ENCODE measurements around the gene TAB2. TPM values are rescaled to one million over a fixed set of nuclear protein-coding genes. Genes with fewer than 3 reads are reported as not detected.

The TAB2 gene
- polyA plus RNA-seq, 1 donor from 2014 or later, result 8.1 TPM

GRCh38 chr6:149421132-149421531 is 103.6 kb downstream of the TAB2 start:
- H3K27me3 Mint-ChIP-seq, result no peaks in the 10 kb centered on the region
- no peak overlapping the region for H3K4me3 Mint-ChIP-seq
- no peak overlapping the region for H3K27ac Mint-ChIP-seq
- no peaks in the 10 kb centered on the region for H3K9me3 Mint-ChIP-seq
- peaks cover 2 to 6% (median 3%) of the 10 kb centered on the region in 3 donors for H3K4me1 Mint-ChIP-seq
- H3K36me3 Mint-ChIP-seq, result no peaks in the 10 kb centered on the region

- Mint-ChIP-seq H3K36me3 (no peaks in the 10 kb centered on the region), H3K4me1 (peaks cover 2 to 6% (median 3%) of the 10 kb centered on the region in 3 donors), H3K9me3 (no peaks in the 10 kb centered on the region), H3K27ac (no peak overlapping the region), H3K27me3 (peaks cover 2% of the 10 kb centered on the region), H3K4me3 (no peak overlapping the region)
Measured at GRCh38 chr6:149422581-149422980, 105.1 kb downstream of the TAB2 start.

GRCh38 chr6:149423964-149424440 is 106.5 kb downstream of the TAB2 start:
- H3K9me3 Mint-ChIP-seq, result no peaks in the 10 kb centered on the region
- H3K4me3 Mint-ChIP-seq, result no peak overlapping the region
- H3K27me3 Mint-ChIP-seq, result peaks cover 2% of the 10 kb centered on the region
- H3K4me1 Mint-ChIP-seq, result peaks cover 2 to 6% (median 3%) of the 10 kb centered on the region in 3 donors
- no peaks in the 10 kb centered on the region for H3K36me3 Mint-ChIP-seq
- no peak overlapping the region for H3K27ac Mint-ChIP-seq

GRCh38 chr6:149425224-149425623 is 107.7 kb downstream of the TAB2 start:
- Mint-ChIP-seq H3K27me3 (peaks cover 2% of the 10 kb centered on the region), H3K9me3 (no peaks in the 10 kb centered on the region), H3K4me3 (no peak overlapping the region), H3K36me3 (no peaks in the 10 kb centered on the region), H3K4me1 (peaks cover 2 to 3% (median 2%) of the 10 kb centered on the region in 3 donors), H3K27ac (peak overlapping the region in 1 of 3 donors; percentile 93)

GRCh38 chr6:149425754-149426153 is 108.2 kb downstream of the TAB2 start:
- no peaks in the 10 kb centered on the region for H3K9me3 Mint-ChIP-seq
- H3K27ac Mint-ChIP-seq, result no peak overlapping the region
- H3K36me3 Mint-ChIP-seq, result no peaks in the 10 kb centered on the region
- H3K27me3 Mint-ChIP-seq, result peaks cover 2% of the 10 kb centered on the region
- H3K4me3 Mint-ChIP-seq, result no peak overlapping the region
- peaks cover 2 to 3% (median 2%) of the 10 kb centered on the region in 3 donors for H3K4me1 Mint-ChIP-seq

- peaks cover 2% of the 10 kb centered on the region for H3K27me3 Mint-ChIP-seq
- H3K4me3 Mint-ChIP-seq, result no peak overlapping the region
- no peak overlapping the region for H3K27ac Mint-ChIP-seq
- no peaks in the 10 kb centered on the region for H3K36me3 Mint-ChIP-seq
- peaks cover under 1 to 4% (median 3%) of the 10 kb centered on the region in 3 donors for H3K4me1 Mint-ChIP-seq
- H3K9me3 Mint-ChIP-seq, result no peaks in the 10 kb centered on the region
Measured at GRCh38 chr6:149428606-149429005, 111.1 kb downstream of the TAB2 start.

GRCh38 chr6:149429427-149430360 is 112.2 kb downstream of the TAB2 start:
- no peaks in the 10 kb centered on the region for H3K36me3 Mint-ChIP-seq
- H3K27ac Mint-ChIP-seq, result no peak overlapping the region
- H3K9me3 Mint-ChIP-seq, result no peaks in the 10 kb centered on the region
- no peak overlapping the region for H3K4me3 Mint-ChIP-seq
- H3K27me3 Mint-ChIP-seq, result peaks cover 2% of the 10 kb centered on the region
- peaks cover 0 to 4% (median 3%) of the 10 kb centered on the region in 3 donors for H3K4me1 Mint-ChIP-seq

GRCh38 chr6:149431905-149432775 is 114.6 kb downstream of the TAB2 start:
- Mint-ChIP-seq H3K36me3 (no peaks in the 10 kb centered on the region), H3K4me3 (peak overlapping the region in 2 of 4 donors; percentile 55 to 70), H3K9me3 (no peaks in the 10 kb centered on the region), H3K27me3 (no peaks in the 10 kb centered on the region), H3K4me1 (peaks cover 2 to 5% (median 5%) of the 10 kb centered on the region in 3 donors), H3K27ac (no peak overlapping the region)

GRCh38 chr6:149433405-149433804 is 115.9 kb downstream of the TAB2 start:
- Mint-ChIP-seq H3K9me3 (no peaks in the 10 kb centered on the region), H3K4me1 (peaks cover 9 to 14% (median 14%) of the 10 kb centered on the region in 3 donors), H3K4me3 (no peak overlapping the region), H3K36me3 (no peaks in the 10 kb centered on the region), H3K27me3 (no peaks in the 10 kb centered on the region), H3K27ac (peak overlapping the region in 1 of 3 donors; percentile 72)

- H3K27ac Mint-ChIP-seq, result no peak overlapping the region
- no peaks in the 10 kb centered on the region for H3K9me3 Mint-ChIP-seq
- H3K27me3 Mint-ChIP-seq, result no peaks in the 10 kb centered on the region
- no peaks in the 10 kb centered on the region for H3K36me3 Mint-ChIP-seq
- no peak overlapping the region for H3K4me3 Mint-ChIP-seq
- H3K4me1 Mint-ChIP-seq, result peaks cover 12 to 18% (median 16%) of the 10 kb centered on the region in 3 donors
Measured at GRCh38 chr6:149433881-149434280, 116.4 kb downstream of the TAB2 start.

- no peak overlapping the region for H3K4me3 Mint-ChIP-seq
- H3K36me3 Mint-ChIP-seq, result no peaks in the 10 kb centered on the region
- no peaks in the 10 kb centered on the region for H3K27me3 Mint-ChIP-seq
- no peak overlapping the region for H3K27ac Mint-ChIP-seq
- no peaks in the 10 kb centered on the region for H3K9me3 Mint-ChIP-seq
- peaks cover 19 to 23% (median 22%) of the 10 kb centered on the region in 3 donors for H3K4me1 Mint-ChIP-seq
Measured at GRCh38 chr6:149435919-149436586, 118.5 kb downstream of the TAB2 start.

GRCh38 chr6:149436647-149437046 is 119.1 kb downstream of the TAB2 start:
- Mint-ChIP-seq H3K27me3 (no peaks in the 10 kb centered on the region), H3K9me3 (no peaks in the 10 kb centered on the region), H3K4me3 (no peak overlapping the region), H3K36me3 (no peaks in the 10 kb centered on the region), H3K4me1 (peaks cover 20 to 23% (median 22%) of the 10 kb centered on the region in 3 donors), H3K27ac (no peak overlapping the region)

GRCh38 chr6:149437212-149437611 is 119.7 kb downstream of the TAB2 start:
- no peak overlapping the region for H3K4me3 Mint-ChIP-seq
- no peak overlapping the region for H3K27ac Mint-ChIP-seq
- no peaks in the 10 kb centered on the region for H3K9me3 Mint-ChIP-seq
- no peaks in the 10 kb centered on the region for H3K27me3 Mint-ChIP-seq
- H3K4me1 Mint-ChIP-seq, result peaks cover 16 to 22% (median 20%) of the 10 kb centered on the region in 3 donors
- H3K36me3 Mint-ChIP-seq, result no peaks in the 10 kb centered on the region

- Mint-ChIP-seq H3K4me3 (no peak overlapping the region), H3K36me3 (no peaks in the 10 kb centered on the region), H3K27me3 (no peaks in the 10 kb centered on the region), H3K9me3 (no peaks in the 10 kb centered on the region), H3K27ac (peak overlapping the region in 1 of 3 donors; percentile 19), H3K4me1 (peaks cover 16 to 22% (median 21%) of the 10 kb centered on the region in 3 donors)
Measured at GRCh38 chr6:149438855-149439254, 121.3 kb downstream of the TAB2 start.
